Measurements from ENCODE around the gene MVB12A.

The MVB12A gene

DNA sequence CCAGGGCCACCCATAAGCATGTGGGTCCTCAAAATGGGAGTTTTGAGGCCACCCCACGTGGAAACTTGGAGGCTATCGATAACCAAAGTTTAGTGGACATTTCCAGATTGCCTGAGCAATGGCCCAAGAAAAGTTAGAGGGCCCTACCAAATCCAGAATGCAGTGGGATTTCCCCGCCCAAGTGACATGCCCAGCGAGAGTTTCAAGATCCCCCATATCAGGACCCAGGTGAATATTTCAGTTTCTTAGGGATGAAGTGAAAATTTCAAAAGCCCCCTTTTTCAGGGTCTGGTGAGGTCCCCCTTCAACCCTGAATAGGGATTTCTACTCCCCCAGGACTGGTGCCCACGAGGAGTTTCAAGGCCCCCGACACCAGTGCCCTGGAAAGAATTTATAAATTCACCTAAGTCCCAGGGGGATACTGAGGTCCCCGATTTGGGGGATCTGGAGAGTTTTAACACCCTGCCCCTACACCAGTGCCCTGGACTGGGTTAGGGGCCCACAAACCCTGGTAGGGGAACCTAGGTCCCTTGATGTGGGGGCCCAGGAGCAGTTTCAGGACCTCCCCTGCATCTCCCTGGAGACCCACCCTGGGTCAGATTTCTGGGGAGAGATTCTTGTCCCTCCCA is 15.1 kb upstream of the MVB12A start:
- Histone ChIP-seq H3K4me1 (ENCODE audit: control insufficient read depth, insufficient read depth, low read length) (peaks cover 20% of the 10 kb centered on the region), H3K4me3 (ENCODE audit: insufficient read depth, low read depth, low read length) (peak overlapping the region; percentile 37), H3K27ac (ENCODE audit: insufficient read depth, low read depth, low read length, poor library complexity, severe bottlenecking) (peak overlapping the region; percentile 90), H3K27me3 (ENCODE audit: control insufficient read depth, insufficient read depth, low read length, poor library complexity, severe bottlenecking) (no peaks in the 10 kb centered on the region), H3K9me3 (ENCODE audit: control insufficient read depth, low read length) (no peaks in the 10 kb centered on the region), H3K36me3 (ENCODE audit: control insufficient read depth, insufficient read depth, low read length) (no peaks in the 10 kb centered on the region)
- 81 to 82% methylated on average over 7 of the region's 7 CpGs for WGBS, 2 experiments

- H3K4me3 ChIP-seq (ENCODE audit: insufficient read depth, low read depth, low read length), result peak within 1 kb of the TSS; percentile 37
- H3K27ac ChIP-seq (ENCODE audit: insufficient read depth, low read depth, low read length, poor library complexity, severe bottlenecking), result peak within 1 kb of the TSS; percentile 90
- no peaks in the 10 kb centered on the region for H3K9me3 ChIP-seq (ENCODE audit: control insufficient read depth, low read length)
- H3K4me1 ChIP-seq (ENCODE audit: control insufficient read depth, insufficient read depth, low read length), result peaks cover 20% of the 10 kb centered on the region
- no peaks in the 10 kb centered on the region for H3K27me3 ChIP-seq (ENCODE audit: control insufficient read depth, insufficient read depth, low read length, poor library complexity, severe bottlenecking)
- WGBS, 2 experiments, result 83 to 91% methylated on average over 18 of the region's 18 CpGs
- H3K36me3 ChIP-seq (ENCODE audit: control insufficient read depth, insufficient read depth, low read length), result no peaks in the 10 kb centered on the region
Measured at GRCh38 chr19:17405250-17406045, 14.4 kb upstream of the MVB12A start, which contains the start of gene BST2. Gene BST2, minus strand, starts transcription at chr19:17405630. Its CDS starts 55 bp downstream, at chr19:17405575.

DNA sequence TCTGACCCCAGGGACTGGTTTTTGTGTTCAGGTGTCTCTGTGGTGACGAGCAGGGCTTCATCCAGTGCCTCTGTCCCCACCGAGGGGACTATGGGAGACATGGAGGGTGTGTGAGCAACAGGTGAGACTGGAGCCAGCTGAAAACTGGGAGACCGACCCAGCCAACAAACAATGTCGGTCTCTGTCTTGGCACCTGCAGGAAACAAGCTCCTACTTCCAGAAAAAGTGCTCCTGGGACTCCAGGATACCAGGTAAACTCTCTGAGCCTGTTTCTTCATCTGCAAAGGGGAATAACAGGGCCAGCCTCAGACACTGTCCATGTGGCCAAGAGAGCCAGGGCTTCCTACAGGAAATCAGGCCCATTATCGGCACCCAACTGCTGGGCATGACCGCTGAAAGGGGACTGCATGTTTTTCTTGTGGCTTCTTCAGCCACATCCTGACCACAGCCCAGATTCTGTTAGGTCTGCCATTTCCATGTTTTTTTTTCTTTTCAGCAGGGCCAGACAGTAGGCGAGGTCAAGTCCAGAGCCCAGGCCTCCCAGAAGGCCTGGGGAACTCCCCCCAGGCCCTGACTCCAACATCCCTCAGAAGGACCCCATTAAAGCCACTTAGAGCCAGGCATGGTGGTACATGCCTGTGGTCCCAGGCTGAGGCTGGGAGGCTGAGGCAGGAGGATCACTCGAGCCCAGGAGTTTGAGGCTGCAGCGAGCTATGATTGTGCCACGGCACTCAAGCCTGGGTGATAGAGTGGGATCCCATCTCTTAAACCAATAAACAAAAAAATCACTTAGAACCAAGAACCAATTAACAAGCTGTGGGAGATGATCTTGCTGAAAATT is 13.6 kb upstream of the MVB12A start:
- 92 to 95% methylated on average over 10 of the region's 10 CpGs for WGBS, 2 experiments
- Histone ChIP-seq H3K9me3 (ENCODE audit: control insufficient read depth, low read length) (no peaks in the 10 kb centered on the region), H3K4me3 (ENCODE audit: insufficient read depth, low read depth, low read length) (no peak overlapping the region), H3K36me3 (ENCODE audit: control insufficient read depth, insufficient read depth, low read length) (no peaks in the 10 kb centered on the region), H3K4me1 (ENCODE audit: control insufficient read depth, insufficient read depth, low read length) (peaks cover 20% of the 10 kb centered on the region), H3K27ac (ENCODE audit: insufficient read depth, low read depth, low read length, poor library complexity, severe bottlenecking) (no peak overlapping the region), H3K27me3 (ENCODE audit: control insufficient read depth, insufficient read depth, low read length, poor library complexity, severe bottlenecking) (no peaks in the 10 kb centered on the region)

DNA sequence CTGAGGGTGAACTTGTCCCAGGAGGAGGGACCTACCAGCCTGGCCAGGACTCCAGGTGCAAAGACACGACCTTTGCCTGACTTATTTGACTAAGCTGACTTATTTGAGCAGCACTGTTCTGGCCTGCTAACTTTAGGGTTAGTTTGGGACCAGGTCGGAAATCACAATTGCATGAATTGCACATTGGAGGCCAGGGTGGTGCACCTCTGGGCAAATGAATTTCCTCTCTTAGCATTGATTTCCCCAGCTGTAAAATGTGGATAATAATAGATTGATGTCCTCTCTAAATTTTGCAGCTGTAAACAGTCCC is 13.0 kb upstream of the MVB12A start:
- Histone ChIP-seq H3K27me3 (ENCODE audit: control insufficient read depth, insufficient read depth, low read length, poor library complexity, severe bottlenecking) (no peaks in the 10 kb centered on the region), H3K9me3 (ENCODE audit: control insufficient read depth, low read length) (no peaks in the 10 kb centered on the region), H3K36me3 (ENCODE audit: control insufficient read depth, insufficient read depth, low read length) (no peaks in the 10 kb centered on the region), H3K27ac (ENCODE audit: insufficient read depth, low read depth, low read length, poor library complexity, severe bottlenecking) (no peak overlapping the region), H3K4me3 (ENCODE audit: insufficient read depth, low read depth, low read length) (no peak overlapping the region), H3K4me1 (ENCODE audit: control insufficient read depth, insufficient read depth, low read length) (peaks cover 20% of the 10 kb centered on the region)
- WGBS, 2 experiments, result 89 to 92% methylated on average over 2 of the region's 2 CpGs

GRCh38 chr19:17409990-17410389 is 9.9 kb upstream of the MVB12A start:
- no peaks in the 10 kb centered on the region for H3K27me3 ChIP-seq (ENCODE audit: control insufficient read depth, insufficient read depth, low read length, poor library complexity, severe bottlenecking)
- H3K36me3 ChIP-seq (ENCODE audit: control insufficient read depth, insufficient read depth, low read length), result no peaks in the 10 kb centered on the region
- no peak overlapping the region for H3K27ac ChIP-seq (ENCODE audit: insufficient read depth, low read depth, low read length, poor library complexity, severe bottlenecking)
- no peaks in the 10 kb centered on the region for H3K9me3 ChIP-seq (ENCODE audit: control insufficient read depth, low read length)
- H3K4me3 ChIP-seq (ENCODE audit: insufficient read depth, low read depth, low read length), result no peak overlapping the region
- 94 to 95% methylated on average over 9 of the region's 9 CpGs for WGBS, 2 experiments
- H3K4me1 ChIP-seq (ENCODE audit: control insufficient read depth, insufficient read depth, low read length), result peaks cover 12% of the 10 kb centered on the region

- 88 to 91% methylated on average over 11 of the region's 11 CpGs for WGBS, 2 experiments
- no peaks in the 10 kb centered on the region for H3K36me3 ChIP-seq (ENCODE audit: control insufficient read depth, insufficient read depth, low read length)
- H3K4me1 ChIP-seq (ENCODE audit: control insufficient read depth, insufficient read depth, low read length), result peaks cover 5% of the 10 kb centered on the region
- no peaks in the 10 kb centered on the region for H3K9me3 ChIP-seq (ENCODE audit: control insufficient read depth, low read length)
- H3K27ac ChIP-seq (ENCODE audit: insufficient read depth, low read depth, low read length, poor library complexity, severe bottlenecking), result no peak overlapping the region
- H3K4me3 ChIP-seq (ENCODE audit: insufficient read depth, low read depth, low read length), result no peak overlapping the region
- no peaks in the 10 kb centered on the region for H3K27me3 ChIP-seq (ENCODE audit: control insufficient read depth, insufficient read depth, low read length, poor library complexity, severe bottlenecking)
Measured at GRCh38 chr19:17411801-17412200, 8.0 kb upstream of the MVB12A start.

GRCh38 chr19:17414097-17414496 is 5.8 kb upstream of the MVB12A start:
- no peaks in the 10 kb centered on the region for H3K9me3 ChIP-seq (ENCODE audit: control insufficient read depth, low read length)
- H3K36me3 ChIP-seq (ENCODE audit: control insufficient read depth, insufficient read depth, low read length), result no peaks in the 10 kb centered on the region
- H3K27ac ChIP-seq (ENCODE audit: insufficient read depth, low read depth, low read length, poor library complexity, severe bottlenecking), result no peak overlapping the region
- H3K4me3 ChIP-seq (ENCODE audit: insufficient read depth, low read depth, low read length), result no peak overlapping the region
- 91 to 94% methylated on average over 8 of the region's 8 CpGs for WGBS, 2 experiments
- H3K4me1 ChIP-seq (ENCODE audit: control insufficient read depth, insufficient read depth, low read length), result peaks cover 5% of the 10 kb centered on the region
- no peaks in the 10 kb centered on the region for H3K27me3 ChIP-seq (ENCODE audit: control insufficient read depth, insufficient read depth, low read length, poor library complexity, severe bottlenecking)

DNA sequence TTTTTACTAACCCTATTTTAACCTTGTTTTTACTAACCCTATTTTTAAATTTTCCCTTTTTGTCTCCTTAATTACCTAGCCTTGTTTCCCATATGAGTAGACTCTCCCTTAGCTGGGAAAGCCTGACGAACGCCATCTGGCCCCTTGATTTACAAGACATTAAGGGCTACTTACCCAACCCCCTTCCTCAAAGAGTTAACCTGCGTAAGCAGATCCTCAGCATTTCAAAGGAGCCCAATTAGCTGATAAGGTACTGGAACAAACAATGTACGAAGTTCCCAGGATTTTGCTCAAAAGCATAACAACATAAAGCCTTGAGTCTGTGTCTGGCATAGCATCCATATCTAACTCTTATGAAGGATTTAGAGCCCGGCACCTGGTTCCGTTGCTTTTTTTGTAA is 4.7 kb upstream of the MVB12A start:
- Histone ChIP-seq H3K9me3 (ENCODE audit: control insufficient read depth, low read length) (no peaks in the 10 kb centered on the region), H3K27me3 (ENCODE audit: control insufficient read depth, insufficient read depth, low read length, poor library complexity, severe bottlenecking) (no peaks in the 10 kb centered on the region), H3K4me1 (ENCODE audit: control insufficient read depth, insufficient read depth, low read length) (peaks cover 5% of the 10 kb centered on the region), H3K4me3 (ENCODE audit: insufficient read depth, low read depth, low read length) (no peak overlapping the region), H3K36me3 (ENCODE audit: control insufficient read depth, insufficient read depth, low read length) (no peaks in the 10 kb centered on the region), H3K27ac (ENCODE audit: insufficient read depth, low read depth, low read length, poor library complexity, severe bottlenecking) (no peak overlapping the region)
- 24 to 29% methylated on average over 6 of the region's 6 CpGs for WGBS, 2 experiments

GRCh38 chr19:17418710-17419109 is 1.1 kb upstream of the MVB12A start:
- no peak overlapping the region for H3K27ac ChIP-seq (ENCODE audit: insufficient read depth, low read depth, low read length, poor library complexity, severe bottlenecking)
- H3K27me3 ChIP-seq (ENCODE audit: control insufficient read depth, insufficient read depth, low read length, poor library complexity, severe bottlenecking), result no peaks in the 10 kb centered on the region
- peak overlapping the region; percentile 24 for H3K4me3 ChIP-seq (ENCODE audit: insufficient read depth, low read depth, low read length)
- peaks cover 5% of the 10 kb centered on the region for H3K4me1 ChIP-seq (ENCODE audit: control insufficient read depth, insufficient read depth, low read length)
- H3K9me3 ChIP-seq (ENCODE audit: control insufficient read depth, low read length), result no peaks in the 10 kb centered on the region
- WGBS, 2 experiments, result 90 to 100% methylated on average over 1 to 2 of the region's 3 CpGs
- no peaks in the 10 kb centered on the region for H3K36me3 ChIP-seq (ENCODE audit: control insufficient read depth, insufficient read depth, low read length)

- H3K27me3 ChIP-seq (ENCODE audit: control insufficient read depth, insufficient read depth, low read length, poor library complexity, severe bottlenecking), result no peaks in the 10 kb centered on the region
- H3K4me1 ChIP-seq (ENCODE audit: control insufficient read depth, insufficient read depth, low read length), result peaks cover 5% of the 10 kb centered on the region
- peak overlapping the region; percentile 24 for H3K4me3 ChIP-seq (ENCODE audit: insufficient read depth, low read depth, low read length)
- H3K36me3 ChIP-seq (ENCODE audit: control insufficient read depth, insufficient read depth, low read length), result no peaks in the 10 kb centered on the region
- no peaks in the 10 kb centered on the region for H3K9me3 ChIP-seq (ENCODE audit: control insufficient read depth, low read length)
- WGBS, 2 experiments, result 65 to 69% methylated on average over 8 of the region's 8 CpGs
- peak overlapping the region; percentile 70 for H3K27ac ChIP-seq (ENCODE audit: insufficient read depth, low read depth, low read length, poor library complexity, severe bottlenecking)
Measured at GRCh38 chr19:17419154-17419620, 660 bp upstream of the MVB12A start.

Measured in ectodermal cell (in vitro differentiated cells).